ENCODE measurements around the gene IRF3.
A peak's percentile ranks its signal among the peaks of the same experiment; 100 is the strongest.
"Not testable (repeated sequence)": the region's sequence is repeated elsewhere in the genome, so short reads cannot be mapped to it uniquely, and the experiment has no call there.

IRF3 gene

GRCh38 chr19:49643466-49643865 is 22.2 kb downstream of the IRF3 start:
- in situ Hi-C loops (cut with HindIII; ENCODE audit: low pct_unique_long_range_greater_than_20kb, low sequenced_read_pairs): no loop called here
- DNase-seq (ENCODE audit: low read depth in 1 of 2, low spot score in 1 of 2): no peak
- no peak for TF ChIP-seq JUND (IDR thresholded peaks at IDR 0.05; ENCODE audit: low read depth)

- no peak for DNase-seq (ENCODE audit: low read depth in 1 of 2, low spot score in 1 of 2)
- no peak for TF ChIP-seq JUND (IDR thresholded peaks at IDR 0.05; ENCODE audit: low read depth)
- in situ Hi-C loops (cut with HindIII; ENCODE audit: low pct_unique_long_range_greater_than_20kb, low sequenced_read_pairs): no loop called here
Observed at GRCh38 chr19:49642492-49643035, 23.1 kb downstream of the IRF3 start.

GRCh38 chr19:49641688-49642491 is 23.8 kb downstream of the IRF3 start, which contains the start of gene SCAF1:
Gene SCAF1 (plus strand): TSS chr19:49642209. CDS start chr19:49645027, 2,818 bp downstream.
- no peak for TF ChIP-seq JUND (IDR thresholded peaks at IDR 0.05; ENCODE audit: low read depth)
- in situ Hi-C loops (cut with HindIII; ENCODE audit: low pct_unique_long_range_greater_than_20kb, low sequenced_read_pairs): no loop called here
- peak; percentile 82 to 99 for DNase-seq (ENCODE audit: low read depth in 1 of 2, low spot score in 1 of 2)

- DNase-seq (ENCODE audit: low read depth in 1 of 2, low spot score in 1 of 2): peak; percentile 87 to 99
- in situ Hi-C loops (cut with HindIII; ENCODE audit: low pct_unique_long_range_greater_than_20kb, low sequenced_read_pairs): no loop called here
- peak; percentile 67 for TF ChIP-seq JUND (IDR thresholded peaks at IDR 0.05; ENCODE audit: low read depth)
Observed at GRCh38 chr19:49640113-49640898, 25.4 kb downstream of the IRF3 start, which contains the start of gene RRAS. Gene RRAS (minus strand): TSS chr19:49640143. CDS start chr19:49640098, 45 bp downstream.

GRCh38 chr19:49639401-49640112 is 26.1 kb downstream of the IRF3 start:
- no peak for DNase-seq (ENCODE audit: low read depth in 1 of 2, low spot score in 1 of 2)
- in situ Hi-C loops (cut with HindIII; ENCODE audit: low pct_unique_long_range_greater_than_20kb, low sequenced_read_pairs): no loop called here
- TF ChIP-seq JUND (IDR thresholded peaks at IDR 0.05; ENCODE audit: low read depth): no peak

GRCh38 chr19:49637821-49638738 is 27.6 kb downstream of the IRF3 start:
- no peak for TF ChIP-seq JUND (IDR thresholded peaks at IDR 0.05; ENCODE audit: low read depth)
- in situ Hi-C loops (cut with HindIII; ENCODE audit: low pct_unique_long_range_greater_than_20kb, low sequenced_read_pairs): no loop called here
- peak; percentile 68 to 88 for DNase-seq (ENCODE audit: low read depth in 1 of 2, low spot score in 1 of 2)

- no peak for TF ChIP-seq JUND (IDR thresholded peaks at IDR 0.05; ENCODE audit: low read depth)
- in situ Hi-C loops (cut with HindIII; ENCODE audit: low pct_unique_long_range_greater_than_20kb, low sequenced_read_pairs): no loop called here
- no peak for DNase-seq (ENCODE audit: low read depth in 1 of 2, low spot score in 1 of 2)
Observed at GRCh38 chr19:49636233-49636932, 29.3 kb downstream of the IRF3 start.

GRCh38 chr19:49635530-49636232 is 30.0 kb downstream of the IRF3 start:
- TF ChIP-seq JUND (IDR thresholded peaks at IDR 0.05; ENCODE audit: low read depth): no peak
- DNase-seq (ENCODE audit: low read depth in 1 of 2, low spot score in 1 of 2): no peak

GRCh38 chr19:49633273-49633672 is 32.4 kb downstream of the IRF3 start:
- in situ Hi-C loops (cut with HindIII; ENCODE audit: low pct_unique_long_range_greater_than_20kb, low sequenced_read_pairs): not testable (repeated sequence)

More at GRCh38 chr19:49635530-49636232, 30.0 kb downstream of the IRF3 start:
- in situ Hi-C loops (cut with HindIII; ENCODE audit: low pct_unique_long_range_greater_than_20kb, low sequenced_read_pairs): no loop called here

GRCh38 chr19:49632576-49632975 is 33.1 kb downstream of the IRF3 start:
- no peak for TF ChIP-seq JUND (IDR thresholded peaks at IDR 0.05; ENCODE audit: low read depth)
- DNase-seq (ENCODE audit: low read depth in 1 of 2, low spot score in 1 of 2): no peak
- in situ Hi-C loops (cut with HindIII; ENCODE audit: low pct_unique_long_range_greater_than_20kb, low sequenced_read_pairs): no loop called here

More at GRCh38 chr19:49633273-49633672, 32.4 kb downstream of the IRF3 start:
- not testable (repeated sequence) for DNase-seq (ENCODE audit: low read depth in 1 of 2, low spot score in 1 of 2)
